CD14-positive monocyte (primary cell): ENCODE results near the gene RDH13. TPM values are rescaled to one million over a fixed set of nuclear protein-coding genes. Genes with fewer than 3 reads are reported as not detected.
"Not testable (repeated sequence)": the region's sequence is repeated elsewhere in the genome, so short reads cannot be mapped to it uniquely, and the experiment has no call there.

Experiments used
- DNase-seq, 3 donors: peaks; one replicate each; pipeline ENCODE4 v3.0.0-alpha.2; 2011 to 2022
- H2AFZ ChIP-seq: 2 replicates; pipeline ENCODE4 v1.6.0; 2012; ENCODE audit warnings: mild to moderate bottlenecking, low read depth, low read length, inconsistent platforms; ENCODE audit not compliant: insufficient read depth, poor library complexity, severe bottlenecking
- H3K27ac ChIP-seq, 2 donors: 1 replicate in 1 of 2; 2 replicates in 1 of 2; pipeline ENCODE4 v1.5.1; 2012 to 2013; ENCODE audit warnings: low read length in 2 of 2, control low read depth in 1 of 2, inconsistent platforms in 1 of 2, low read depth in 1 of 2, mild to moderate bottlenecking in 1 of 2
- H3K27me3 ChIP-seq, 2 donors: one replicate each; pipeline versions ENCODE4 v1.6.0 to v1.6.1; 2011 to 2013; ENCODE audit warnings: low read length in 2 of 2; ENCODE audit not compliant: control insufficient read depth in 2 of 2, insufficient read depth in 2 of 2
- H3K36me3 ChIP-seq, 2 donors: replicated peaks in 1 of 2; 1 replicate in 1 of 2; 2 replicates in 1 of 2; pipeline versions ENCODE4 v1.5.1 to v1.6.1; 2012 to 2013; ENCODE audit warnings: low read length in 2 of 2, control low read depth in 1 of 2, inconsistent platforms in 1 of 2, mild to moderate bottlenecking in 1 of 2; ENCODE audit not compliant: insufficient read depth in 2 of 2, control insufficient read depth in 1 of 2
- H3K4me1 ChIP-seq, 2 donors: 1 replicate in 1 of 2; 2 replicates in 1 of 2; pipeline versions ENCODE4 v1.5.1 to v1.6.1; 2012 to 2013; ENCODE audit warnings: low read length in 2 of 2, control low read depth in 1 of 2, inconsistent platforms in 1 of 2, mild to moderate bottlenecking in 1 of 2, moderate library complexity in 1 of 2; ENCODE audit not compliant: insufficient read depth in 2 of 2, control insufficient read depth in 1 of 2
- H3K4me2 ChIP-seq: replicated peaks from 2 replicates; pipeline ENCODE3; 2012; ENCODE audit warnings: low read length, moderate library complexity, mild to moderate bottlenecking; ENCODE audit not compliant: poor library complexity, severe bottlenecking; ENCODE audit errors: extremely low read depth
- H3K4me3 ChIP-seq, 3 experiments: fragments of 200-600 bp in 1 of 3; sonication (generic) in 1 of 3; replicated peaks in 1 of 3; 1 replicate in 2 of 3; 2 replicates in 1 of 3; pipeline ENCODE4 v1.5.1; 2011 to 2013; ENCODE audit warnings: low read length in 3 of 3, mild to moderate bottlenecking in 3 of 3, control low read depth in 2 of 3, low read depth in 2 of 3, inconsistent platforms in 1 of 3, moderate library complexity in 1 of 3
- H3K79me2 ChIP-seq: 2 replicates; pipeline ENCODE4 v1.6.0; 2012; ENCODE audit warnings: mild to moderate bottlenecking, control low read depth, inconsistent platforms, low read length, moderate library complexity; ENCODE audit not compliant: insufficient read depth
- H3K9ac ChIP-seq: 2 replicates; pipeline ENCODE4 v1.6.0; 2017; ENCODE audit warnings: low read length, mild to moderate bottlenecking; ENCODE audit not compliant: insufficient read depth, poor library complexity, severe bottlenecking
- H3K9me3 ChIP-seq, 2 donors: replicated peaks in 1 of 2; 1 replicate in 1 of 2; 2 replicates in 1 of 2; pipeline versions ENCODE4 v1.5.1 to v1.6.1; 2012 to 2013; ENCODE audit warnings: low read length in 2 of 2, control low read depth in 1 of 2; ENCODE audit not compliant: control insufficient read depth in 1 of 2, insufficient read depth in 1 of 2
- H4K20me1 ChIP-seq: 2 replicates; pipeline ENCODE4 v1.6.0; 2012; ENCODE audit warnings: mild to moderate bottlenecking, low read length, control low read depth, moderate library complexity; ENCODE audit not compliant: insufficient read depth
- H3K27ac Mint-ChIP-seq, 7 donors: one replicate each; pipeline ENCODE4 v1.8.0; 2020; ENCODE audit warnings: mild to moderate bottlenecking in 7 of 7, mixed read lengths in 7 of 7, moderate library complexity in 6 of 7, inconsistent platforms in 2 of 7
- H3K27me3 Mint-ChIP-seq, 3 donors: one replicate each; pipeline ENCODE4 v1.8.0; 2021 to 2022; ENCODE audit warnings: low read depth in 3 of 3, mild to moderate bottlenecking in 3 of 3, mixed read lengths in 3 of 3, moderate library complexity in 3 of 3, inconsistent platforms in 1 of 3
- H3K36me3 Mint-ChIP-seq, 2 donors: one replicate each; pipeline ENCODE4 v1.8.0; 2020; ENCODE audit warnings: mixed read lengths in 2 of 2, inconsistent platforms in 1 of 2, mild to moderate bottlenecking in 1 of 2
- H3K4me1 Mint-ChIP-seq: one replicate; pipeline ENCODE4 v1.8.0; 2020; ENCODE audit warnings: mild to moderate bottlenecking, mixed read lengths
- H3K4me3 Mint-ChIP-seq, 2 donors: one replicate each; pipeline ENCODE4 v1.8.0; 2020; ENCODE audit warnings: mild to moderate bottlenecking in 2 of 2, mixed read lengths in 2 of 2, moderate library complexity in 1 of 2
- H3K9me3 Mint-ChIP-seq, 7 donors: one replicate each; pipeline ENCODE4 v1.8.0; 2020 to 2022; ENCODE audit warnings: mixed read lengths in 7 of 7, mild to moderate bottlenecking in 6 of 7, moderate library complexity in 6 of 7, inconsistent platforms in 2 of 7
- CTCF ChIP-seq: fragments of 200-600 bp; IDR thresholded peaks from one replicate; pipeline ENCODE4 v1.8.0; 2022; ENCODE audit warnings: antibody characterized with exemption, mild to moderate bottlenecking
- WGBS: methylation state at CpG from one replicate; pipeline ENCODE4 v1.1.5; 2013; ENCODE audit warnings: missing lambda C conversion rate; ENCODE audit not compliant: insufficient coverage; 5-methylcytosine and 5-hydroxymethylcytosine counted together
- intact Hi-C, 2 donors: fragments of 100-400 bp; cut with micrococcal nuclease; formaldehyde crosslinking; loops; one replicate each; pipeline versions ENCODE4 v1.15.0 to v1.15.1; 2023
- polyA plus RNA-seq, 3 donors: library from polyadenylated mRNA; depleted of rRNA in 1 of 3; unstranded in 2 of 3; stranded (reverse) in 1 of 3; fragments of 300-500 nt in 2 of 3; fragments of >200 nt in 1 of 3; fragmentation: Illumina TruSeq in 2 of 3; gene quantifications; 1 replicate in 2 of 3; 2 replicates in 1 of 3; pipeline ENCODE4 v1.2.3, GENCODE V29; 2012 to 2021

The RDH13 gene
- polyA plus RNA-seq, 3 donors, result 1.6 to 4.0 (median 2.3) TPM

GRCh38 chr19:55036058-55036457 is 26.9 kb downstream of the RDH13 start:
- no peak overlapping the region for H3K4me2 ChIP-seq
- H3K36me3 Mint-ChIP-seq, result peaks cover 2 to 9% of the 10 kb centered on the region in 2 donors

GRCh38 chr19:55034751-55035150 is 28.2 kb downstream of the RDH13 start:
- Mint-ChIP-seq H3K27me3 (peaks cover 5 to 16% (median 11%) of the 10 kb centered on the region in 3 donors), H3K4me1 (no peaks in the 10 kb centered on the region), H3K4me3 (no peak overlapping the region), H3K9me3 (peaks cover 0 to 6% (median 0%) of the 10 kb centered on the region in 7 donors), H3K27ac (peak overlapping the region in 1 of 7 donors; percentile 22), H3K36me3 (peaks cover under 1 to 9% of the 10 kb centered on the region in 2 donors)
- Histone ChIP-seq H3K4me2 (no peak overlapping the region), H3K9me3 (no peaks in the 10 kb centered on the region), H3K4me3 (no peak overlapping the region), H3K9ac (no peak overlapping the region), H3K79me2 (no peaks in the 10 kb centered on the region), H3K36me3 (no peaks in the 10 kb centered on the region), H3K4me1 (no peaks in the 10 kb centered on the region), H3K27me3 (peaks cover 0 to 8% of the 10 kb centered on the region in 2 donors), H2AFZ (no peak overlapping the region), H4K20me1 (peaks cover 5% of the 10 kb centered on the region), H3K27ac (no peak overlapping the region)
- TF ChIP-seq CTCF, result no peak
- intact Hi-C loops, result no loop called here
- DNase-seq, result no peak
- 97% methylated on average over 10 of the region's 13 CpGs for WGBS

More at GRCh38 chr19:55036058-55036457, 26.9 kb downstream of the RDH13 start:
- intact Hi-C loops, result no loop called here
- H3K9me3 ChIP-seq, result no peaks in the 10 kb centered on the region
- peak overlapping the region in 1 of 7 donors; percentile 10 for H3K27ac Mint-ChIP-seq
- no peak overlapping the region for H3K9ac ChIP-seq
- H3K4me3 Mint-ChIP-seq, result no peak overlapping the region
- peaks cover 0 to 9% of the 10 kb centered on the region in 2 donors for H3K27me3 ChIP-seq
- DNase-seq, result no peak
- H3K79me2 ChIP-seq, result no peaks in the 10 kb centered on the region
- no peak overlapping the region for H3K4me3 ChIP-seq
- H3K27me3 Mint-ChIP-seq, result peaks cover 8 to 20% (median 19%) of the 10 kb centered on the region in 3 donors
- H3K36me3 ChIP-seq, result no peaks in the 10 kb centered on the region
- no peak overlapping the region for H3K27ac ChIP-seq
- peaks cover 0 to under 1% of the 10 kb centered on the region in 2 donors for H3K4me1 ChIP-seq
- H3K4me1 Mint-ChIP-seq, result no peaks in the 10 kb centered on the region
- no peak for TF ChIP-seq CTCF
- peaks cover 0 to 5% (median 1%) of the 10 kb centered on the region in 7 donors for H3K9me3 Mint-ChIP-seq
- H2AFZ ChIP-seq, result no peak overlapping the region
- peaks cover 5% of the 10 kb centered on the region for H4K20me1 ChIP-seq
- WGBS, result no CpG with 5 or more reads among the region's 2 CpGs

- DNase-seq, H3K27ac ChIP-seq, intact Hi-C loops, H3K36me3 Mint-ChIP-seq, H3K4me3 Mint-ChIP-seq, H3K9ac ChIP-seq, H4K20me1 ChIP-seq, H3K4me3 ChIP-seq, H3K9me3 ChIP-seq, H3K4me1 ChIP-seq, H3K9me3 Mint-ChIP-seq, H3K27me3 ChIP-seq, H3K79me2 ChIP-seq, H2AFZ ChIP-seq, H3K4me2 ChIP-seq, H3K36me3 ChIP-seq, H3K27ac Mint-ChIP-seq: not testable (repeated sequence)
- peaks cover 6 to 16% (median 7%) of the 10 kb centered on the region in 3 donors for H3K27me3 Mint-ChIP-seq
- WGBS, result 95% methylated on average over 34 of the region's 70 CpGs
- peaks cover 12% of the 10 kb centered on the region for H3K4me1 Mint-ChIP-seq
Observed at GRCh38 chr19:55032976-55033643, 29.8 kb downstream of the RDH13 start.
